Upper lobe of left lung (tissue), 6 donors: ENCODE data around the gene SNHG17. TPM values are rescaled to one million over a fixed set of nuclear protein-coding genes. Genes with fewer than 3 reads are reported as not detected.
A peak's percentile ranks its signal among the peaks of the same experiment; 100 is the strongest.

ENCODE experiments used
- ATAC-seq, 2 donors: fragments of 200-7000 bp; cut with Tn5 transposase; one replicate each; pipeline ENCODE4 v1.9.1; 2022; ENCODE audit warnings: mild to moderate bottlenecking in 2 of 2, moderate library complexity in 2 of 2; ENCODE audit not compliant: low FRiP score in 2 of 2
- DNase-seq, 2 donors: peaks; one replicate each; pipeline ENCODE4 v3.0.0-alpha.2; 2019 to 2020
- H3K27ac ChIP-seq, 4 donors: fragments of 200-600 bp; sonication (generic); one replicate each; pipeline ENCODE4 v1.5.1; 2016 to 2019
- H3K27me3 ChIP-seq, 4 donors: fragments of 200-600 bp; sonication (generic); one replicate each; pipeline ENCODE4 v1.5.1; 2017 to 2019
- H3K36me3 ChIP-seq, 4 donors: fragments of 200-600 bp; sonication (generic); one replicate each; pipeline ENCODE4 v1.5.1; 2016 to 2019
- H3K4me1 ChIP-seq, 4 donors: fragments of 200-600 bp; sonication (generic); one replicate each; pipeline ENCODE4 v1.5.1; 2018 to 2019
- H3K4me3 ChIP-seq, 4 donors: fragments of 200-600 bp; sonication (generic); one replicate each; pipeline ENCODE4 v1.5.1; 2017 to 2019; ENCODE audit warnings: mild to moderate bottlenecking in 2 of 4, moderate library complexity in 1 of 4
- H3K9me3 ChIP-seq, 4 donors: fragments of 200-600 bp; sonication (generic); one replicate each; pipeline ENCODE4 v1.5.1; 2018 to 2019
- CTCF ChIP-seq, 6 experiments: fragments of 450-650 bp in 4 of 6; fragments of 200-600 bp in 2 of 6; sonication (generic) in 2 of 6; IDR thresholded peaks; one replicate each; pipeline ENCODE4 v1.5.1; 2016 to 2019; ENCODE audit warnings: antibody characterized with exemption in 6 of 6
- EP300 ChIP-seq, 4 donors: sonication (generic); formaldehyde crosslinking; IDR thresholded peaks; one replicate each; pipeline ENCODE4 v1.5.1; 2017; ENCODE audit warnings: antibody characterized with exemption in 4 of 4, control low read depth in 2 of 4
- POLR2A ChIP-seq, 4 donors: fragments of 450-650 bp; IDR thresholded peaks; one replicate each; pipeline ENCODE4 v1.5.1; 2016 to 2017; ENCODE audit warnings: antibody characterized with exemption in 4 of 4, mild to moderate bottlenecking in 2 of 4
- POLR2AphosphoS5 ChIP-seq, 2 donors: sonication (generic); formaldehyde crosslinking; IDR thresholded peaks; one replicate each; pipeline ENCODE4 v1.5.1; 2017; ENCODE audit warnings: antibody characterized with exemption in 2 of 2
- WGBS, 2 donors: methylation state at CpG; one replicate each; pipeline ENCODE4 v1.1.5; 2017 to 2018; 5-methylcytosine and 5-hydroxymethylcytosine counted together
- total RNA-seq, 6 donors: library from RNA; depleted of rRNA in 4 of 6; stranded (reverse); fragments of >200 nt in 4 of 6; gene quantifications; one replicate each; pipeline versions ENCODE4 v1.1.0 to v1.2.1, GENCODE V29; 2016 to 2021
- donor health status: DM: no; HTN: no; CAD: no; lungs with moderate emphysema.
- donor health status: DM: no; HTN: yes; CAD: no; lungs with severe emphysema.

The SNHG17 gene
- total RNA-seq, 6 donors from 2014 or later: 14.7 to 40.0 (median 20.3) TPM

DNA sequence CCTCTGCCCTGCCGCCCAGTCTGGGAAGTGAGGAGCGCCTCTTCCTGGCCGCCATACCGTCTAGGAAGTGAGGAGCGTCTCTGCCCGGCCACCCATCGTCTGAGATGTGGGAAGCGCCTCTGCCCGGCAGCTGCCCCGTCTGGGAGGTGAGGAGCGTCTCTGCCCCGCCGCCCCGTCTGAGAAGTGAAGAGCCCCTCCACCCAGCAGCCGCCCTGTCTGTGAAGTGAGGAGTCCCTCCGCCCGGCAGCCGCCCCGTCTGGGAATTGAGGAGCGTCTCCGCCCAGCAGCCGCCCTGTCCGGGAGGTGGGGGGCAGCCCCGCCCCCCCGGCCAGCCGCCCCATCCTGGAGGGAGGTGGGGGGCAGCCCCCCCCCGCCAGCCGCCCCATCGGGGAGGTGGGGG lies 27.8 kb downstream of the SNHG17 start:
- H3K27me3 ChIP-seq: no peaks in the 10 kb centered on the region
- no peak overlapping the region for H3K27ac ChIP-seq
- DNase-seq: peak in 1 of 2 donors; percentile 79
- H3K4me1 ChIP-seq: no peaks in the 10 kb centered on the region
- 97 to 100% methylated on average over 5 to 21 of the region's 29 CpGs for WGBS, 2 donors
- TF ChIP-seq POLR2A (IDR thresholded peaks at IDR 0.05): no peak
- TF ChIP-seq EP300 (IDR thresholded peaks at IDR 0.05): no peak
- peaks cover 0 to 9% (median 1%) of the 10 kb centered on the region in 4 donors for H3K36me3 ChIP-seq
- no peak for ATAC-seq
- no peak overlapping the region for H3K4me3 ChIP-seq
- H3K9me3 ChIP-seq: no peaks in the 10 kb centered on the region

DNA sequence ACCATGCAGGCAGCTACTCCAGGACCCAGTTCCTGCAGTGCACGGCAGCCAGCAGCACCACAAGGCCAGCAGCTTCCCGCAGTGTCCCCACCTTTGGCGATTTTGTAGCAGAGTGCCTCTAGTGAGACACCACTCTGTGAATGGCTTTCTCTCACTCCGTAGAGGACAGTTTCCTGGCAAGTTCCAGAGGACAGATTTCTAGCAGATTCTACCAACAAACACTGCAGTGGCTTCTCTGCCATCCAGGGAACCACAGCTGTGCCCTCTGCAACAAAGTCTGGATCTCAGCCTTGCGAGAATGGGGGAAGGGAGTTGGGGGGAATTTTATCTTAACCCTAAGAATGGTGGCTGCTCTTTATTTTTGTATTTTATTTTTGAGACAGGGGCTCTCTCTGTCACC lies 28.7 kb downstream of the SNHG17 start:
- ATAC-seq (no peak), DNase-seq (peak in 1 of 2 donors; percentile 17)
- Histone ChIP-seq H3K4me1 (no peaks in the 10 kb centered on the region), H3K27ac (no peak overlapping the region), H3K9me3 (no peaks in the 10 kb centered on the region), H3K27me3 (no peaks in the 10 kb centered on the region), H3K4me3 (no peak overlapping the region), H3K36me3 (peaks cover 0 to 2% (median 0%) of the 10 kb centered on the region in 4 donors)
- no peak for TF ChIP-seq EP300 (IDR thresholded peaks at IDR 0.05)
- no peak for TF ChIP-seq POLR2A (IDR thresholded peaks at IDR 0.05)
- TF ChIP-seq CTCF (IDR thresholded peaks at IDR 0.05): no peak
- no peak for TF ChIP-seq POLR2AphosphoS5 (IDR thresholded peaks at IDR 0.05)
- WGBS, 2 donors: 98% methylated on average over 5 of the region's 5 CpGs; no CpG with 5 or more reads in 1 of the 2 donors

- Histone ChIP-seq H3K4me3 (no peak overlapping the region), H3K36me3 (no peaks in the 10 kb centered on the region), H3K27me3 (no peaks in the 10 kb centered on the region), H3K27ac (no peak overlapping the region), H3K9me3 (no peaks in the 10 kb centered on the region), H3K4me1 (no peaks in the 10 kb centered on the region)
- no peak for ATAC-seq
- TF ChIP-seq POLR2A (IDR thresholded peaks at IDR 0.05): no peak
- TF ChIP-seq POLR2AphosphoS5 (IDR thresholded peaks at IDR 0.05): no peak
- TF ChIP-seq CTCF (IDR thresholded peaks at IDR 0.05): no peak
- no peak for TF ChIP-seq EP300 (IDR thresholded peaks at IDR 0.05)
- WGBS, 2 donors: 78 to 85% methylated on average over 2 of the region's 2 CpGs
- DNase-seq: no peak
Observed at GRCh38 chr20:38405132-38405531, 30.0 kb downstream of the SNHG17 start.

GRCh38 chr20:38404016-38404415 lies 31.1 kb downstream of the SNHG17 start:
- Histone ChIP-seq H3K27me3 (no peaks in the 10 kb centered on the region), H3K4me3 (no peak overlapping the region), H3K36me3 (no peaks in the 10 kb centered on the region), H3K4me1 (no peaks in the 10 kb centered on the region), H3K27ac (no peak overlapping the region), H3K9me3 (no peaks in the 10 kb centered on the region)
- ATAC-seq: no peak
- TF ChIP-seq EP300 (IDR thresholded peaks at IDR 0.05): no peak
- TF ChIP-seq CTCF (IDR thresholded peaks at IDR 0.05): no peak
- TF ChIP-seq POLR2AphosphoS5 (IDR thresholded peaks at IDR 0.05): no peak
- no peak for TF ChIP-seq POLR2A (IDR thresholded peaks at IDR 0.05)
- no peak for DNase-seq

DNA sequence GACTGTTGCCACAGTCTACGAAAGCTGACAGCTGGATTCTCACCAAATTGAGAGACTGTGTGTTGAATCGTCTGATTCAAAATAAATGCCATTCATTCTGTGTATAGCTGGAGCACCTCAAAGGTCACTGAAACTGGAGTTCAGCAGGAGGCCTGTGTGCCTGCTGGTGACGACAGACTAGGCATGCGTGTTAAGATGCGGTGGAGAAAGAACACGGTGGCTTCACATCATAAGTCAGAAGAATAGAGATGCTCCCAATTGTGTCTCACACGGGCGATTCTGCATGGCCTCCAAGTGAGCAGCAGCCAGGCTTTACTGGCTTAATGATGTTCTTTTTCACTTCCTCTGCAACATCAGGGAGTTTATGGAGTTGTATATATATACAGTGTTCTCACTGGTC lies 32.3 kb downstream of the SNHG17 start:
- H3K4me3 ChIP-seq: no peak overlapping the region
- no peaks in the 10 kb centered on the region for H3K9me3 ChIP-seq
- H3K4me1 ChIP-seq: no peaks in the 10 kb centered on the region
- no peaks in the 10 kb centered on the region for H3K27me3 ChIP-seq
- no peak for TF ChIP-seq EP300 (IDR thresholded peaks at IDR 0.05)
- TF ChIP-seq POLR2A (IDR thresholded peaks at IDR 0.05): no peak
- no peak for TF ChIP-seq POLR2AphosphoS5 (IDR thresholded peaks at IDR 0.05)
- no peak for TF ChIP-seq CTCF (IDR thresholded peaks at IDR 0.05)
- ATAC-seq: no peak
- no peaks in the 10 kb centered on the region for H3K36me3 ChIP-seq
- no peak for DNase-seq
- H3K27ac ChIP-seq: no peak overlapping the region
- 79 to 80% methylated on average over 8 of the region's 8 CpGs for WGBS, 2 donors
